NCI-H748 (cell line): ENCODE results near the gene TMEM252.

Experiments
- DNase-seq: peaks from one replicate; lab custom pipeline; 2025; ENCODE audit not compliant: unreplicated experiment; lab: John Stamatoyannopoulos, UW

TMEM252 gene

GRCh38 chr9:68500457-68501381 lies 40.0 kb downstream of the TMEM252 start:
- no peak for DNase-seq

GRCh38 chr9:68498816-68499215 lies 41.9 kb downstream of the TMEM252 start:
- no peak for DNase-seq

DNA sequence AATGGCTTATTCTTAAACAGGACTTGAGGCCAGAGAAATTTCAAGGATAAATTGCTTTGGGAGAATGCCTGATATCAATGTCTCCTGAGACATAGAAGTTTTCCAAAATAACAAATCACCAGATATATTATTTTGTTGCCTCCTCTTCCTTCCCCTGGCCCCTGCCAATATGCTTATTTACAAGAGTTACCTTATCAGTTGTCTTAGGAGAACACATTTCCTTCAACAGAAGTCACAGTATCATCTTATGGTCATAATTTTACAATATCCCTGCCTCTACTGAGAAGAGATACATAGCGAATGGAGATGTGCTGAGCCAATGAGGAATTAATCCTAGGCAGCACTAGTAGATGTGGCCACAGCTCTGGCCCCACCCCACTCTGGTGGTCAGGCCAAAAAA lies 43.1 kb downstream of the TMEM252 start:
- DNase-seq, result no peak

DNA sequence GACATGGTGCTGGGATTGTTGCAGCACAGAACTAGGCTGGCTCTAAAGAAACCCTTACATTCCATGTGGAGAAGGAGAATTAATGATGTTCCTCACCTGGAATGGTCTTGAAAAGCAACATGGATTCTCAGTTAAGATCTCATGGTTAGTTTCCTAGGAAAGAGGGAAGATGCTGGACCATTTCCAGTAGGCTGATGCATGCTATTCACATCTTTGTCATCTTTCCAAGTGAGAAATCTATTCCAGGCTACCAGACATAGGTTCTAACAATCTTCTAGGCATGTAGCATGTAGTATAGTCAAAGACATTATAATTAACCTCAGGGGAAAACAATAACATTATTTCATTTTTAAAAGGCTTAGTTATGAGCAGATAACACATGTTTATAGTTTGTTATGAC lies 44.3 kb downstream of the TMEM252 start:
- DNase-seq, result no peak

GRCh38 chr9:68495247-68495646 lies 45.4 kb downstream of the TMEM252 start:
- no peak for DNase-seq

GRCh38 chr9:68493958-68494577 lies 46.6 kb downstream of the TMEM252 start:
- DNase-seq, result no peak

GRCh38 chr9:68493541-68493940 lies 47.1 kb downstream of the TMEM252 start:
- DNase-seq, result no peak

DNA sequence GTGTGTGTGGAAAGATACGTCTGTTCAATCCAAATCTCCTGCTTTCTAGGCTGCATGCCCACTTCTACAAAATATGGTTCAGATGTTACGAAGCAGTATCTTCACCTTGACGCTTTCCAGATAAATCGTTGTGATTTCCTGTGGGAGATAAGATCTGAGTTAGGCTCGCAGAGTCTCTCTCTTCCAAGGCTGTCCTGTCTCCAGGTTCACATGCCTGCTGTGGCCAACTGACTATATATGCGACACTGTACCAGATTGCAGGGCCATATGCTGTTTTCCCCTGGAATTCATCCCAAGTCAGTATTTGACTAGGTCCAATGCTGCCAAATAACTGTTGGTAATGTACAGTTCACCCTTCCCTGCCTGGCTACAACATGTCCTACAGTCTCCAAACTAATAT lies 47.9 kb downstream of the TMEM252 start:
- no peak for DNase-seq

GRCh38 chr9:68489646-68490045 lies 51.0 kb downstream of the TMEM252 start:
- DNase-seq, result no peak

GRCh38 chr9:68488126-68488525 lies 52.6 kb downstream of the TMEM252 start:
- DNase-seq, result no peak
